ENCODE measurements around the gene TPCN2. TPM values are rescaled to one million over a fixed set of nuclear protein-coding genes. Genes with fewer than 3 reads are reported as not detected.
A peak's percentile ranks its signal among the peaks of the same experiment; 100 is the strongest.
"Not testable (repeated sequence)": the region's sequence is repeated elsewhere in the genome, so short reads cannot be mapped to it uniquely, and the experiment has no call there.

The TPCN2 gene
- polyA plus RNA-seq, 5 donors, result 9.2 to 15.1 (median 13.8) TPM

DNA sequence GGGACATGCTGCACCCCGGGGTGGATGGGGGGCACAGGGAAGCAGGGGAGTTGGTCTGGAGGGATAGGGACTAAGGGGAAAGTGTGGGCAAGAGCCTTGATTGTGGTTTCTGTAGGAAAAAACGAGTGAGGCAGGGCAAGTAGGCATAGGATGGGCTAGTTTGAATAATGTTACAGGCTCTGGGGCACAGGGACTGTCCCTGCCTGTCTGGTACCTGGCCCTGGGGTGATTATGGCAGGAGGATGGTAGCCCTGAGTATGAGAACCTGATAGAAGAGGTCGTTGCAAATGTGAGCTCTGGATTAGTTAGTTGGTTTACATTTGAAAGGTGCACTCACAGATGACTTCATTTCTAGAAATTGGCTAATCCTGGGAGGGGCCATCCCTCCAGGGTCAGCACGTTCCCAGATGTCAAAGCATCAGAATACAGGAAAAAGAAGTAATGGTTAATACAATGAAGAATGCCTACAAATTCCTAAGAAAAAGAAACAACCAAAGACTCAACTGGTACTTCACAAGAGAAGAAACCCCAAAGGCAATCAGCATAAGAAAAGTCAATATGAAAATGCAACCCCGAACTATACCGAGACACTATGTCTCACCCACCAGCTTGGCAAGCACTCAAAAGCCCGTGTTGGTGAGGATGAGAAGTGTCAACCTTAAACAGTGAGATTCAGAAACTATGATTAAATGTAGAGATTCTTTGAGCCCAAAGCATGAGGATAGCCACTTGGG is 95.8 kb downstream of the TPCN2 start:
- no peak for DNase-seq

DNA sequence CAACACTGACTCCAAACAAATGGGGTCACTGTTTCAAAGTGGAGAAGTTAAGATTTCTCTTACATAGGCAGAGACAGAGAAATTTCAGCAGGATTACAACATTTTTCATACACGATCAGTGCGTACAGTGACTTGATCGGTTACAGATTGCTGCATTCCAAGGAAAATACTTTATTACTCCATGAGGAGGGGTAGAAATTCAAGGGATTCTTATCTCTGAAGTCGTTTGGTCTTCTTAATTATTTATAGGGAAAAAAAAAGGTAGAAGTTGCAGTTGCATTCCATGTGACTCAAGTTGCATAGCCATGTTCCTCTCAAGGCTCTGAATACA is 96.3 kb downstream of the TPCN2 start:
- peak; percentile 59 to 63 for DNase-seq

DNA sequence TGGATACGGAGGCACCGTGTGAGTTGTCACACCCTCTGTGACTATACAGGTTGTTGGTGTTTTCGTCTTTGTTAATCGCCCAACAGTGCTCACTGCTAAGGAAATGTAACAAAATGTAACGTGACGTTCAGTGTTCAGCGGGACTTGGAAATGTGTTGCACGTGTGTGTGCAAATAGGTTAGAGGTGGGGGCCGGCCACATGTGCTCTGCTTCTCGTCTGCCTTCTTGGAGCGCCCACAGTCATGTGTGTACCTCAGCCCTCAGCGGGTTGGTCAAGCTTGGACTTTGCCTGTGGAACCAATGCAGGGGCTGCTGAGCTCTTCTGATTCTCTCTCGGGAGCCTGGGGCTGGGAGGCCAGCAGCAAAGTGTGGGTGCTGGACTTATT is 99.6 kb downstream of the TPCN2 start:
- DNase-seq, result no peak

DNA sequence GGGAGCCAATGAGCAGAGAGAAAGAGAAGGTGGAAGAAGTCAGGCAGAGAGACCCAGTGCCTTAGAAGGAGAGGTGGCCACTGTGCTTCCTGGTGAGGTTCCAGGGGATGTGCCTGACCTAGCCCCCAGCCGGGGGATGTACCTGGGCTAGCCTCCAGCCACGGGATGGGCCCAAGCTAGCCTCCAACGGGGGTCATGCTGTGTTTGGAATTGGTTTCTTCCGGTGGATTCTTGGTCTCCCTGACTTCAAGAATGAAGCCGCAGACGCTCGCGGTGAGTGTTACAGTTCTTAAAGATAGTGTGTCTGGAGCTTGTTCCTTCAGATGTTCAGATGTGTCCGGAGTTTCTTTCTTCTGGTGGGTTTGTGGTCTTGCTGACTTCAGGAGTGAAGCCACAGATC is 100.1 kb downstream of the TPCN2 start:
- DNase-seq, result no peak

DNA sequence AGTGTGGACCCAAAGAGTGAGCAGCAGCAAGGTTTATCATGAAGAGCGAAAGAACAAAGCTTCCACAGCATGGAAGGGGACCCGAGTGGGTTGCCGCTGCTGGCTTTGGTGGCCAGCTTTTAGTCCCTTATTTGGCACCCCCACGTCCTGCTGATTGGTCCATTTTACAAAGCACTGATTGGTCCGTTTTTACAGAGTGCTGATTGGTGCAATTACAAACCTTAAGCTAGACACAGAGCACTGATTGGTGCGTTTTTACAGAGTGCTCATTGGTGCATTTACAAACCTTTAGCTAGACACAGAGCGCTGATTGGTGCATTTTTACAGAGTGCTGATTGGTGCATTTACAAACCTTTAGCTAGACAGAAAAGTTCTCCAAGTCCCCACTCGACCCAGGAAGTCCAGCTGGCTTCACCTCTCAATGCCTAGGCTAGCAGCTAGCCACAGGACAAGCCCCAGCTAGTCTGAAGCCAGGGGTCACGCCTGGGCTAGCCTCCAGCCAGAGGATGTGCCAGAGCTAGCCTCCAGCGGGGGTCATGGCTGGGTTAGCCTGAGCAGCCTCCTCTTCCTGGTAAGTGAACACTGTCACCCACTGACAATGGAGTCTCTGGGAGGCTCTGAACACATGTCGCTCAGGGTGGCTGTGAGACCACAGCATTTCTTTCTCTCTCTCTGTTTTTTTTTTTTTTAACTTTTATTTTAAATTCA is 100.8 kb downstream of the TPCN2 start:
- DNase-seq, result not testable (repeated sequence)

DNA sequence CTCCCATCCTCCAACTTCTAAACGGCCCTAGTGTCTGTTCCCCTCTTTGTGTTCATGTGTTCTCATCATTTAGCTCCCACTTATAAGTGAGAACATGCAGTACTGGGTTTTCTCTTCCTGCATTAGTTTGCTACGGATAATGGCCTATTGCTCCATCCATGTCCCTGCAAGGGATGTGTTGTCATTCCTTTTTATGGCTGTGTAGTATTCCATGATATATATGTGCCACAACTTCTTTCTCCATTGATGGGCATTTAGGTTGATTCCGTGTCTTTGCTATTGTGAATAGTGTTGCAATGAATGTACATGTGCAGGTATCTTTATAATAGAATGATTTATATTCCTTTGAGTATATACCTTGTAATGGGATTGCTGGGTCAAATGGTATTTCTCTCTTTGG is 101.4 kb downstream of the TPCN2 start:
- no peak for DNase-seq

DNA sequence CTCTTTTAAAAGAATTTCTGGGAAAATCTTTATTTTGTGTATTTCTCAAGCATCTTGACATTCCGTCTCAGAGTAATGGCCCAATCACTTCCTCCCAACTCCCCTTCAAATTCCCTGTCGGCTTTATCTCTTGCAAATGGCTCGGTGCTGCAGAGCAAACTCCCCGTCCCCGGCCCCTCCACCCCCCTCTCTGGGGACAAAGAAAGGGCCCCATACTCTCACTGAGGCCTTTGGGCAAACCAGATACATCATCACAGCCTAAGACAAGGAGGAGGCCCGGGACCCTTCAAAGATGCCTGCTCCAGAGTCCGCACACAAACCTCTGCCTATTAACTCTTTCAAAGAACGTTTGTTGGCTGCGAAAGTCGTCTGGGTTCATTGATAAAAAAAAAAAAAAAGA is 103.1 kb downstream of the TPCN2 start:
- DNase-seq, result no peak

DNA sequence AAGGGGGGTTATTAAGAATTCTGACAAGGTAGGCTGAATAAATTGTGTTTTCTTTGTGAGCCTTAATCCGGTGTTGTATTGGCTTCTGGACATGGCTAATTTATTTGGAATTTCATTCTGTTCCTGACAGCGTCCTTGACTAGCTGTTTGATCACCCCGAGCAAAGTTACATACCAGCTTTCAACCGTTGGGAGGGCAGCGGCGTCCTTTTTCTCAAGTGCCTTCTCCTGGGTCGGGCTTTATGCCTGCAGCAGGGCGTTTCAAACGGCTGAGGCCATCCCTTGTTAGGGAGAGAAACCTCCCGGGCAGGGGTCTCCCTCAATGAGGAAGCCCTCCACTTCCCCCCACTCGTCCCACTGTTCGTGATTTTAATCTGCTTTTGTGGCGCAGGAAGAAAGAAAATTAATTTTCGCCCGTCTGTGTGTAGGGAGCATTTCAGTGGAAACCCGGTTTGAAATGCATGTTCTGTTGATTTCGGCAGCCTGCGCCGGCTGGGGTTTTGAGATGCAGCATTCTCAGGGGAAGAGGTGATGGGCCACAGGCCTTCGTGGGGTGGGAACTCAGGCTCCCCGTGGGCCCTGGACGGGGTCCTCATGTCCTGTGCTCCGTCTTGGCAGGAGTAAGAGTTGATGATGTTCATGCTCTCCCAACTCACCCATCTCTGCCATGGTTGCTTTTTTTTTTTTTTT is 104.1 kb downstream of the TPCN2 start:
- DNase-seq, result no peak

DNA sequence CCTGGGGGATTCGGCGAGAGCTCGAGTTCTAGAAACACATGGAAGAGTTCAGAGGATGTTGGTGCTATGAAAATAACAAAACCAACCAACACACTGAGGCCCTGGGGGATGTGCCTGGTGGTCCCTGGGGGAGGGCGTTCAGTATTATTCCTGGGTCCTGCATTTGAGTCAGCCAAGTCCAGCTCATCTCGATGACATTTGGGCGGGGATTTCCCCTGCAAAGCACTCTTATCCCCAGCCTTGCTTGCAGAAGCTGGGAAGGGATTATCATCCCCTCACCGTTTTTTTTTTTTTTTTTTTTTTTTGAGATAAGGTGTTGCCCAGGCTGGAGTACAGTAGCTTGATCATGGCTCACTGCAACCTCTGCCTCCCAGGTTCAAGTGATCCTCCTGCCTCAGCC is 104.9 kb downstream of the TPCN2 start:
- no peak for DNase-seq

DNA sequence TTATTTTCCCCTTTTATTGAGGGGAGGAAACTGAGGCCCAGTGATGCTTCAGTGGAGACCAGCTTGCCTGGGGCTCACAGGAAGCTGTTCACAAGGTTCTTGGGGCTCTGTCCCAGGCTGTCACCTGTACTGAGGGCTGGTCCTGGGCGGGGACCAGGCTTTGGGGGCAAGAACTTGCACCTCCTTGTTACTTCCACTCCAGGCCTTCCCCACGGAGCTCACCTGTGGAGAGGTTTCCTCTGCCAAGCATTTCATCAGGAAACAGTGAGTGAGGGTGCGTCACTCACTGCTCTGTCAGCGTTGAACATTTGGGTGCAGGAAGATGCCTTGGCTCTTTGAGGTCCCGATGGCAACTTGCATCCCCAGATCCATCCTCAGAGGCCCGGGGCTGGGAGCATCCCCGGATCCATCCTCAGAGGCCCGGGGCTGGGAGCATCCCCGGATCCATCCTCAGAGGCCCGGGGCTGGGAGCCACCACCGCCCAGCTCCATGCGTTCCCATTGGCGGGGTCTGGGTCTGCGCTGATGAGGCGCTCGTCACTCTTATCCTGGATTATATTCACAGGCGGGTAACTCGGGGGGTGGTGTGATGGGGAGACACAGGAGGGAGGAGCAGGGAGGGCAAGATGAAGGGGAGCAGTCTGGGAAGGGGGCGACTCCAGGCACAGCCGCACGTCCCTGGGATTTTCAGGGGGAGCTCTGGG is 105.6 kb downstream of the TPCN2 start:
- DNase-seq, result no peak

DNA sequence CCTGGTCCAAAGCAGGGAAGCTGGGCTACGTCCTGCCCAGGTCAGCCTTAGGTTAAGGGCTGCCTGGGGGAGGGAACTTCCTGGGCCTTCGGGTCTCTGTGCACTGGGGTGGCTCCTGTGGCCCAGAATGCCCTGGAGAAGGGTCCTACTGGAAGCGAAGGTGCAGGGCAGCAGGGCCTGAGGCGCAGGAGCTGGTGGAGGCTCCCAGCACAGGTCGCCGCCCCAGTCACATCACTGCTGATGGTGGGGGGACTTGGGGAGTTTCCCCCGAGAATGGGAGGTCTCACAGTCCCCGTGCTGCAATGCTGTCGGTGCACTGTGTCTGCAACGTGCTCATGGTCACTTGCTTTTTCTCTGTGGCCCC is 106.2 kb downstream of the TPCN2 start:
- no peak for DNase-seq

DNA sequence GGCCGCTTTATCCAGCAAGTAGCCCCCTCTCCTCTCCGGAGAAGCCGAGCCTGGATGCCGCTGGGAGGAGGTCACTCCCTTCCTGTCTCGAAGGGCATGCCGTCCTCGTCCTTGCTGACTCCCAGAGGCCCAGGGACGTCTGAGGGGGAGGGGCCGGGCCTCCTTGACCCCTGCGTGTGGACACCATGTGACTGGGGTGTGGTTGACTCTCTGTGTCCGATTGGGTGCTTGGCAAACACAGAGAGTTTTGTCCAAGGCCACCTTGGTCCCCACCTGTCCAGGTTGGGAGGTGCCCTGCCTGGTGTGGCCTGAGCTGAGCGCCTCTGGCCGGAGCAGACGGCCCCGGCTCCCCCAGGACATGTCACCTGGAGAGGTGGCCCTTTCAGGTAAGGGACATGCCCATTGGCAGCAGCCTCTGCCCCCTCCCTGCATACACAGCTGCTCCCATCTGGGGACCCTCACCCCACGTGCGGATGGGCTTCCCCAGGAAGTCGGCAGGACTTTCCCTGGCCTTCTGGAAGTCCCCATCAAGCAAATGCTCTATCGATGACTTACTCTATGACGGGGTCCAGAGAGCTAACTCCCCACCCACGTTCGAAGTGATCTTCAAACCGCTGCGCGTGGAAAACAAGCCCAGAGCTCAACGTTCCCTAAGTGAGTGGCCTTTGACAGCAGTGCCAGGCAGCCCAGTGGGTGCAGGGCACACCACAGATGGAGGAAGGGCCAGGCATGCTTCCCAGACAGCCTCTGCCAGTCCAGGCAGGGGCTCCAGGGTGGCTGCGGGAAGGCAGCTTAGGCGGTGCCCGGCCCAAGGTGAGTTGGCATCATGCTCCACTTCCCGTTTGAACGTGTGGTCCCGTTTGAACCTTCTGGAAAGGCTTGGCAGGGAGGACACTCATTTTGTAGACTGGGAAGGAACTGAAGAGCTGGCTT is 106.8 kb downstream of the TPCN2 start, which contains the start of gene SMIM38:
SMIM38 (plus strand) TSS at position 634 of the 933 bp plus-strand sequence. CDS start 1,912 bp downstream, outside the sequence.
- no peak for DNase-seq

DNA sequence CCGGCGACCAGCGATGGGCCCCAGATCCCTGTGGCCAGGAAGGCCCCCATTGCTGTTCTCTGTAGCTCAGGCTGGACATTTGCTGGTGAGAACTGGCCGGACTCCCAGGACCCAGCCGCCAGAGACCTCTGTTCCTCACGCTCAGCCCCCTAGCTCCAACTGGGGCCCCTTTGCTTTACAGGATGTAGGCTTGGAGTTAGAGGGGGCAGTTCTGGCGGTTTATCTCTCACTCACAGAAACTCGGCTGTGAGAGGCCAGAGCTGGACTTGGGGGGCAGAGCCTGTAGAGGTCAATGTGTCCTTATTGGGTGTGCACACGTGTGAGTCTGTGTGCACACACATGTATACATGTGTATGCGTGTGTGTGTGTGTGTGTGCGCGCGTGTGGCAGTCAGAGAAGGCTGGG is 107.5 kb downstream of the TPCN2 start:
- no peak for DNase-seq

DNA sequence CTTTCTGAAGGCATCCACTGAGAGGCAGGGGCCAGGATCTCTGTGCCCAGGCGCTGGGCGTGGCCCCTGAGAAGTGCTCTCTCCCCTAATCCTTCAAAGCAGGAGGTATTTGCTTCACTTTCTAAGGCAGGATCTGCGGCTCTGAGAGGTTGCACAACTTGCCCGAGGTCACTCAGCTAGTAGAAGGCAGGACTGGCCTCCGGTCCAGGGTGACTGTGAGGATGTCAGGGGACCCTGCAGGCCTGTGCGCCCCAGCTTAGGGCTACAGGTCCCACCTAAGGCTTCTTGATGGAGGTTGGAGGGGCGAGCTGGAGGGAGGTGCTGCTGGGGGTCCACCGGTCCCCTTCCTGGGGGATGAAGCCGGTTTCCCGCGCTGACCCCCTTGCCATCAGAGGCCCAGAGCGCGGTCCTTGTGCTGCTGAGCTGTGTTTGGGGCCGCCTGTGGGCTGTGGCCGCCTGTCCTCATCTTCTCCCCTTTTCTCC is 108.0 kb downstream of the TPCN2 start:
- DNase-seq, result no peak

DNA sequence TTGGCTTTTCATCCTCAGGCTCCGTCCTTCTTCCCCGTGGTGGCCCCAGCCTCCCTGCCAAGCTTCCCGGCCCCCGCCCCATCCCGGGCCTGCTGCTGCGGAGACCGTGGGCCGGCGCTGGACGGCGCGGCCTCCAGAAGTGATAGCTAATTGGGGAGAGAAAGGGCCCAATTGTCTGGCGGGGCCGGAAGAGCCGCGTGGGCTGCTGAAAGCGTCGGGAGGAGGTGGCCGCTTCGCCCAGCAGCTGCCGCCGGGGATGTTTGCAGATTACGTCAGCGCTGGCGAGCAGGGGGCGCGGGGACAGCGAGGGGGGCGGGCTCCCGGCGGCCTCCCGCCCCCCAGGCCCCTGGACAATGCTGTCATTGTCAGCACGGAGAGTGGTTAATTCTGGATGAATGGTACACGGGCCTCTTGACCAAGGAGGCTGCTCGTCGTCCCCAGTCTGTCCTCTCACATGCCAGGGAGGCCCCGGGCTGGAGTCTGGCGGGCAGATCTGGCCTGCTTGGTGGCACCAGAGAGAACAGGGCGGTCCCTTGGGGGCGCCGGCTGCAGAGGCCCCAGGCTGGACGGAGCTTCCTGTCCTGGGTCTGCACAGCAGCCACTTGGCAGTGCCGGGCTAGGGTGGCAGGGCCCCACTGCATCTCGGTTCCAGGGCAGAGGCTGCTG is 108.6 kb downstream of the TPCN2 start:
- DNase-seq, result peak; percentile 85 to 86

DNA sequence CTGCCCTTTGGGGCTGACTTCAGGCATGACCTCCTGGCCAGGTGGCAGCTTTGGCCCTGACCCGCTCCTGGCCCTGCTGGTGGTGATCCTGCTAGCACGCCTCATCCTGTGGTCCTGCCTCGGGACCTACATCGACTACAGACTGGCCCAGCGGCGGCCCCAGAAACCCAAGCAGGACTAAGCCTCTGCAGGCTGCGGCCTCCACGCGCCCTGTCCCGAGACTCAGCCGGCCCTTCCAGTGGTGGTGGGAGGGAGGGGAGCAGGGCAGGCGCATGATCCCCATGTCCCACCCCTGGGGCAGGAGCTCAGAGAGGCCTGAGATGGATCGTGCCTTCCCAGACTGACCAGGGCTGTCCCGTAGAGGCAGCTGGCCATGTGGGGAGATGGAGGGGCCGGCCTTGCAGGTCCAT is 109.1 kb downstream of the TPCN2 start:
- no peak for DNase-seq

DNA sequence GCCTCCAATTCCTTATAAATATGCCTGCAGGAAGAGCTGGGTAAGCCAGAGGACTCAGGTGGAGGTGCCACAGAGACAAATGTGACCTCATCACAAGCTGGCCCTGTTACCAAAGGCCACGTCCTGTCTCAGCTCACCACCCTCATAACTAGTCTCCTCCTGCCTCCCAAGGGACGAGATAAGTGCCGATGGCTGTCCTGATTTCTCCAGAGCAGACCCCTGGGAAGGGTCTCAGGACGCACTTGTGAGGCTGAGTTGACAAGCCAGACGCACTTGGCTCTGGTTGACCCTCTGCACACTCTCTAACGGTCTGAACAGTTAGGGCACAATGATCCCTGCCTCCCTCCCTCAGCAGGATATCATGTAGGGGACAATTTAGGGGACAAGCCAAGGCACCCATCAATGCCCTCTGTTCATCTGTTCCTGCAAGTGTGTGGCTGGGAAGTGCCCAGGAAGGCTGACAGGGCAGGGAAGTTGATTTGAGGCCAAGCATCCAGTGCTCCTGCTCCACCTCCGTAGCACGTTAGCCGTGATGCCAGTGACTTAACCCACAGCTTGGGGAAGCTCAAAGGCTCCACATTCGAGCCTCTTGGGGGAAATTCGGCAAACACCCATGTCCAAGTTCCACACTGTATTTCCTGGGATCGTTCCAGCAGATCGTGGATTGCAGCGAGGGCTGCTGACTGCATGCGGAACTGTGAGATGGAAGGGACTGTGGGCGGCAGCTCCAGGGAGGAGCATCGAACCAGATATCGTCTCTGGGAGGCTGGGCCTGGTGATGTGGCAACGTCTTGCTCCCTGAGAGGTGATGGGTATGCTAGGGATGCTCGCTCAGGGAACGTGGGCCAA is 109.8 kb downstream of the TPCN2 start:
- DNase-seq, result no peak

DNA sequence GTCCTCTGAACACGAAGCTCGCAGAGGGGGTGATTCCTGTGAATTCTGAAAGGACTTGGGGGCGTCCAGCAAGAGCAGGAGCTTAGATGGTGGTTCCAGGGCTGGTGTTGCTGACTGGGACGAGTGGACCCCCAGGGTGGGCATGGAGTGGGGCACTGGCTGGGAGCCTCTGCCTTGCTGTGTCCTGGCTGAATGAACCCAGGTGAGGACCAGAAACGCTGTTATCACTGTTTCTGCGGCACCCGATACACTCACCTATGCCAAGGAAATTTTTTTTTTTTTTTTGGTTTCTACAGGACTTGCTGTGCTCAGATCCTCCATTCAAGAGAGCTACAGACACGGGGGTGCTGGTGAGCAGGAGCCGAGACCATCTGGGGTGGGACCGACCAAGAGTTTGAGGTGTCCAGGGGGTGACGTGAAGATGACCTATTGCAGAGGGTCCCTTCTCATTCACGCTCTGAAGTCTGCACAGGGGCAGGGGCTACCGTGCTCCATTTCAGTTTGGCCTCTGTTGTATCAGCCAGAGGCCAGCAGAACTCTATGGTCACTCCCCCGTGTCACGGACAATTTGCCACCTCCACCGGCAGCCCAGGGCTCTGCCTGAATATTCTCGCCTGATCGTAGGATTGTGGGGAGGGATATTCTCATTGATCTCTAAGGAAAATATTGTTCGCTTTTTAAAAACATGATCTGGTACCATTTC is 110.6 kb downstream of the TPCN2 start:
- no peak for DNase-seq

Data from right lung (tissue), 5 donors.